H1 (cell line): ENCODE results near the gene NR2E1. TPM values are rescaled to one million over a fixed set of nuclear protein-coding genes. Genes with fewer than 3 reads are reported as not detected.

Experiments used
- CHD2 ChIP-seq: IDR thresholded peaks from 2 replicates; pipeline ENCODE4 v1.6.1; 2012; ENCODE audit warnings: low read length, improper control_type of control experiment
- CTBP2 ChIP-seq: IDR thresholded peaks from 2 replicates; pipeline ENCODE4 v1.7.0; 2011; ENCODE audit warnings: borderline replicate concordance, mild to moderate bottlenecking, moderate library complexity, mixed read lengths, low read length; ENCODE audit not compliant: insufficient read depth, insufficient read length
- RBBP5 ChIP-seq: IDR thresholded peaks from 2 replicates; pipeline ENCODE4 v1.7.1; 2012; ENCODE audit warnings: low read depth, mild to moderate bottlenecking, inconsistent platforms, low read length, moderate library complexity, borderline replicate concordance
- SIX5 ChIP-seq: IDR thresholded peaks from 2 replicates; pipeline ENCODE4 v1.6.1; 2011; ENCODE audit warnings: mild to moderate bottlenecking, low read depth, low read length
- polyA plus RNA-seq, 7 experiments: library from polyadenylated mRNA; depleted of rRNA in 3 of 7; stranded (reverse) in 5 of 7; unstranded in 2 of 7; fragments of >200 nt in 5 of 7; fragments of 200-250 nt in 2 of 7; gene quantifications; 1 replicate in 5 of 7; 2 replicates in 1 of 7; 4 replicates in 1 of 7; pipeline versions ENCODE4 v1.2.1 to v1.2.3, GENCODE V29; 2011 to 2013; ENCODE audit warnings: missing spikeins in 2 of 7, mixed read lengths in 2 of 7
- total RNA-seq: library from RNA; stranded (reverse); fragmentation: NEBNext Ultra II Directional; extraction: Animal tissue kit (Norgen Biotek cat#: 25700); gene quantifications from 2 replicates; pipeline ENCODE4 v1.2.1, GENCODE V29; 2021
- TF ChIP-seq, protein P1 (sequence below): IDR thresholded peaks from 2 replicates; pipeline ENCODE4 v1.6.1; 2012; ENCODE audit warnings: inconsistent platforms

NR2E1 gene
- total and polyA plus RNA-seq, 2 of the 8 experiments (the other 6 are each of a cell fraction or from before 2014, with no cell fraction given), result not detected

DNA sequence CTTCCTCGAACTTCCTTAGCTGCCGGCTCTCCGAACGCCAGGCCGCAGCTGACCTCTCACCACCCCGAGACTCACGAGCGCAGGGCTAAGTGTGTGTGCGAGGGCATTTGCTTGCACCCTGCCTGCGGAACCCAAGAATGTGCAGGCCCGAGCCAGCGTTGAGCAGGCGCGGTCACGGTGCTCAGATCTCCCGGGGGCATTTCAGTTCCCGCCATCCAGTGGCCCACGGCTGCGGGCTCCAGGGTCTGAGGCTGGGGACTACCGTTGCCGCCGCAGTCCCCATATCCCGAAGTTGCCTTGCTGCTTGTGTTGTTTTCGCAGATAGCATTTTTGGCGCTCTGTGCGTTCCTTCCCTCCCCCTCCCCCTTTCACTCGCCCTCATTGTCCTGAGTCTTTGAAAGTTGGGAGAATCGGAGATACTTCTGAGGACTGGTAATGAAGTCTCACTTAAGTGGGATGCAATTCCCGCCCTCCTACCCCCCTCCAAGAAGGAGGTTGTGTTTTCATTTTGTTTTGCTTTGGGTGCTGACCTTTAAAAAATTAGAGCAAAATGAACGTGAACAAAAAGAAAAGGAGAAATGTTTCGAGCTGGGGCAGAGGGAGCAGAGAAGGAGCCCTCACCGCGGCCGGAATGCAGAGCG, 1.7 kb downstream of the NR2E1 start (continued):
- TF ChIP-seq, protein P1, sequence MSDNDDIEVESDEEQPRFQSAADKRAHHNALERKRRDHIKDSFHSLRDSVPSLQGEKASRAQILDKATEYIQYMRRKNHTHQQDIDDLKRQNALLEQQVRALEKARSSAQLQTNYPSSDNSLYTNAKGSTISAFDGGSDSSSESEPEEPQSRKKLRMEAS, result peak; percentile 55; the same call in 1 of the 2 replicates
- no peak for TF ChIP-seq SIX5
- TF ChIP-seq RBBP5, result peak; percentile 68
- TF ChIP-seq CHD2, result no peak
- TF ChIP-seq CTBP2, result peak; percentile 100
- TF ChIP-seq, all 59 proteins: peak for 9
